Mammary epithelial cell (primary cell): Measurements from ENCODE around the gene DET1.

Experiments
- CTCF ChIP-seq, 2 donors: IDR thresholded peaks in 1 of 2; conservative IDR thresholded peaks in 1 of 2; 2 replicates each; pipeline ENCODE4 v1.5.1; 2011 to 2012; ENCODE audit warnings: inconsistent platforms in 2 of 2, low read length in 2 of 2, mild to moderate bottlenecking in 2 of 2, control low read depth in 1 of 2, low read depth in 1 of 2; ENCODE audit not compliant: insufficient read depth in 1 of 2; ENCODE audit errors: extremely low read depth in 1 of 2
- EZH2 ChIP-seq: IDR thresholded peaks from 2 replicates; pipeline ENCODE4 v1.6.1; 2012; ENCODE audit warnings: low read length, inconsistent platforms, borderline replicate concordance

- no peak for TF ChIP-seq CTCF (conservative IDR thresholded peaks at IDR 0.05 in 1 of 2, IDR thresholded peaks at IDR 0.05 in 1 of 2; ENCODE audit: extremely low read depth in 1 of 2, insufficient read depth in 1 of 2, low read depth in 1 of 2, low read length in 2 of 2)
- no peak for TF ChIP-seq EZH2
Measured at GRCh38 chr15:88469321-88469720, 77.2 kb downstream of the DET1 start.
